HL-60 (cell line): ENCODE results near the gene CXCL8.
"Not testable (repeated sequence)": the region's sequence is repeated elsewhere in the genome, so short reads cannot be mapped to it uniquely, and the experiment has no call there.

ENCODE experiments used
- DNase-seq, 2 experiments: peaks; one replicate each; pipeline ENCODE4 v3.0.0-alpha.2; 2010 to 2020; ENCODE audit warnings: low read depth in 1 of 2, low spot score in 1 of 2
- H3K27ac ChIP-seq: fragments of 250-450 bp; sonication (Bioruptor Pico); replicated peaks from 2 replicates; pipeline ENCODE4 v1.5.1; 2020; ENCODE audit warnings: mild to moderate bottlenecking, moderate library complexity
- H3K27me3 ChIP-seq: fragments of 250-450 bp; sonication (Bioruptor Pico); 2 replicates; pipeline ENCODE4 v1.5.1; 2021; ENCODE audit warnings: mild to moderate bottlenecking, moderate library complexity; ENCODE audit not compliant: insufficient read depth, poor library complexity, severe bottlenecking
- H3K4me3 ChIP-seq: replicated peaks from 2 replicates; pipeline ENCODE4 v1.5.1; 2011; ENCODE audit warnings: mild to moderate bottlenecking, control low read depth, low read length; ENCODE audit not compliant: insufficient read depth
- GABPA ChIP-seq: IDR thresholded peaks from 2 replicates; pipeline ENCODE4 v1.6.1; 2012; ENCODE audit warnings: low read depth
- POLR2AphosphoS5 ChIP-seq: IDR thresholded peaks from 2 replicates; pipeline ENCODE4 v1.6.1; 2012; ENCODE audit warnings: low read depth
- SPI1 ChIP-seq: IDR thresholded peaks from 2 replicates; pipeline ENCODE4 v1.6.1; 2012; ENCODE audit warnings: low read depth, mild to moderate bottlenecking, borderline replicate concordance
- TF ChIP-seq, protein P1 (sequence below): IDR thresholded peaks from 2 replicates; pipeline ENCODE4 v1.6.1; 2012; ENCODE audit warnings: low read depth; ENCODE audit not compliant: insufficient replicate concordance
- TF ChIP-seq, protein P2 (sequence below): IDR thresholded peaks from one replicate; pipeline ENCODE4 v1.5.1; 2011; ENCODE audit warnings: low read length, control low read depth, inconsistent platforms; ENCODE audit not compliant: insufficient read depth

The CXCL8 gene

DNA sequence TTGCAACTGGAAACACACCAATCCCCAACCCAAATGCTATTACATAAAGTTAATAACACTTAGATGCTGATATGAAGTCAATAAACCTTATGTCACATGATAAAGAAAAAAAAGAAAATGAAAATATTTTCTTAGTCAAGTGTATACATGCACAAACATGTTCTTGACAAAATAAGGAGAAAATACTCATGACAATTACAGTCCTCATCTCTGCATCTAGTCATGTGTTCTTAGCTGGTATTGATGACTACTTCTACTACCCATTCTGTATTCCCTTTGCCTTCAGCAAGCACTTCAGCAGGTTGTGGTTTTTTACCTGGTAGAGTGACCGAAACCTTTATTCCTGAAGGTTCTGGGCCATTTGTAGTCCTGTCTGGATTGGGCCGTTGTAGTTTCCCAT, 24.9 kb downstream of the CXCL8 start:
- DNase-seq = no peak
- H3K27me3 ChIP-seq = no peaks in the 10 kb centered on the region
- no peak overlapping the region for H3K4me3 ChIP-seq
- no peak for TF ChIP-seq SPI1
- TF ChIP-seq, protein P1, sequence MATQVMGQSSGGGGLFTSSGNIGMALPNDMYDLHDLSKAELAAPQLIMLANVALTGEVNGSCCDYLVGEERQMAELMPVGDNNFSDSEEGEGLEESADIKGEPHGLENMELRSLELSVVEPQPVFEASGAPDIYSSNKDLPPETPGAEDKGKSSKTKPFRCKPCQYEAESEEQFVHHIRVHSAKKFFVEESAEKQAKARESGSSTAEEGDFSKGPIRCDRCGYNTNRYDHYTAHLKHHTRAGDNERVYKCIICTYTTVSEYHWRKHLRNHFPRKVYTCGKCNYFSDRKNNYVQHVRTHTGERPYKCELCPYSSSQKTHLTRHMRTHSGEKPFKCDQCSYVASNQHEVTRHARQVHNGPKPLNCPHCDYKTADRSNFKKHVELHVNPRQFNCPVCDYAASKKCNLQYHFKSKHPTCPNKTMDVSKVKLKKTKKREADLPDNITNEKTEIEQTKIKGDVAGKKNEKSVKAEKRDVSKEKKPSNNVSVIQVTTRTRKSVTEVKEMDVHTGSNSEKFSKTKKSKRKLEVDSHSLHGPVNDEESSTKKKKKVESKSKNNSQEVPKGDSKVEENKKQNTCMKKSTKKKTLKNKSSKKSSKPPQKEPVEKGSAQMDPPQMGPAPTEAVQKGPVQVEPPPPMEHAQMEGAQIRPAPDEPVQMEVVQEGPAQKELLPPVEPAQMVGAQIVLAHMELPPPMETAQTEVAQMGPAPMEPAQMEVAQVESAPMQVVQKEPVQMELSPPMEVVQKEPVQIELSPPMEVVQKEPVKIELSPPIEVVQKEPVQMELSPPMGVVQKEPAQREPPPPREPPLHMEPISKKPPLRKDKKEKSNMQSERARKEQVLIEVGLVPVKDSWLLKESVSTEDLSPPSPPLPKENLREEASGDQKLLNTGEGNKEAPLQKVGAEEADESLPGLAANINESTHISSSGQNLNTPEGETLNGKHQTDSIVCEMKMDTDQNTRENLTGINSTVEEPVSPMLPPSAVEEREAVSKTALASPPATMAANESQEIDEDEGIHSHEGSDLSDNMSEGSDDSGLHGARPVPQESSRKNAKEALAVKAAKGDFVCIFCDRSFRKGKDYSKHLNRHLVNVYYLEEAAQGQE = no peak
- no peak for TF ChIP-seq GABPA
- no peak for TF ChIP-seq POLR2AphosphoS5
- TF ChIP-seq, protein P2, sequence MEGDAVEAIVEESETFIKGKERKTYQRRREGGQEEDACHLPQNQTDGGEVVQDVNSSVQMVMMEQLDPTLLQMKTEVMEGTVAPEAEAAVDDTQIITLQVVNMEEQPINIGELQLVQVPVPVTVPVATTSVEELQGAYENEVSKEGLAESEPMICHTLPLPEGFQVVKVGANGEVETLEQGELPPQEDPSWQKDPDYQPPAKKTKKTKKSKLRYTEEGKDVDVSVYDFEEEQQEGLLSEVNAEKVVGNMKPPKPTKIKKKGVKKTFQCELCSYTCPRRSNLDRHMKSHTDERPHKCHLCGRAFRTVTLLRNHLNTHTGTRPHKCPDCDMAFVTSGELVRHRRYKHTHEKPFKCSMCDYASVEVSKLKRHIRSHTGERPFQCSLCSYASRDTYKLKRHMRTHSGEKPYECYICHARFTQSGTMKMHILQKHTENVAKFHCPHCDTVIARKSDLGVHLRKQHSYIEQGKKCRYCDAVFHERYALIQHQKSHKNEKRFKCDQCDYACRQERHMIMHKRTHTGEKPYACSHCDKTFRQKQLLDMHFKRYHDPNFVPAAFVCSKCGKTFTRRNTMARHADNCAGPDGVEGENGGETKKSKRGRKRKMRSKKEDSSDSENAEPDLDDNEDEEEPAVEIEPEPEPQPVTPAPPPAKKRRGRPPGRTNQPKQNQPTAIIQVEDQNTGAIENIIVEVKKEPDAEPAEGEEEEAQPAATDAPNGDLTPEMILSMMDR = no peak
- no peak overlapping the region for H3K27ac ChIP-seq

DNA sequence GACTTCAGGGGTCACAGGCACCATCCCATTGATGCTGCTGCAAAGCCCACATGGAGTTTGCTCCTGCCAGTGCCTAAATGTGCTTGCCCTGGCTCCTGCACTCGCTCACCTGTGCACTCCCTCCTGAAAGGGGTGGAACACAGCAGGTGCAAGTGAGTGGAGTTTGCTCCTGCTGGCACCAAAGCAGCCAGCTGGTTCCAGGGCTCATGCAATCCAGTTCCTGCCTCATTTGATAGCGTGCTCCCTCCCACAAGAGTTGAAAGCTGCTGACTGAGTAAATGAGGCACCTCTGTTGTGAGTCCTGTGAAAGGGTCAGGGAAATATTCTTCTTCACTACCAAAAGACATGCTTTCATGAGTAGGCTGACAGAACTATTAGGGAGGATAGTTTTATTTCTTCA, 30.5 kb downstream of the CXCL8 start:
- Histone ChIP-seq H3K27me3 (no peaks in the 10 kb centered on the region), H3K27ac (no peak overlapping the region), H3K4me3 (no peak overlapping the region)
- TF ChIP-seq, protein P1 = no peak
- TF ChIP-seq POLR2AphosphoS5 = no peak
- TF ChIP-seq, protein P2 = no peak
- no peak for TF ChIP-seq GABPA
- TF ChIP-seq SPI1 = no peak
- no peak for DNase-seq

DNA sequence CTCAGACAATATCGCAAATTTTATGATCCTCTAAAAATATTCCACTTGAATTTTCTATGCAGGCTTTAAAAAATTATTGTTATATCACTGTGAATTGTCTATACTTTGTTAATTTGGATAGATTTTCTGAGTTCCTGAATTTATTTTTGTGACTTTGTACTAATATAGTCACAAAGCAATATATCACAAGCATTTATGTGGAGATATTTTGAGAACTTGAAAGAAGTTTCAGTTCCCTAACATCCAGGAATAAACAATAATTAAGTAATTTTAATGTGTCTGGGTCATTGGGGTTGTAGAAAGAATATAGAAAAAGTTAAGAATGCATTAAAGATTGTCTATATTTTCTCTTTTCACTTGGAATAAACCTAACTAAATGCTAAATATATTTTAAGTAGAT, 32.0 kb downstream of the CXCL8 start:
- H3K4me3 ChIP-seq = no peak overlapping the region
- DNase-seq = no peak
- no peaks in the 10 kb centered on the region for H3K27me3 ChIP-seq
- no peak overlapping the region for H3K27ac ChIP-seq
- no peak for TF ChIP-seq SPI1
- TF ChIP-seq, protein P1 = no peak
- no peak for TF ChIP-seq POLR2AphosphoS5
- TF ChIP-seq GABPA = no peak
- TF ChIP-seq, protein P2 = no peak

DNA sequence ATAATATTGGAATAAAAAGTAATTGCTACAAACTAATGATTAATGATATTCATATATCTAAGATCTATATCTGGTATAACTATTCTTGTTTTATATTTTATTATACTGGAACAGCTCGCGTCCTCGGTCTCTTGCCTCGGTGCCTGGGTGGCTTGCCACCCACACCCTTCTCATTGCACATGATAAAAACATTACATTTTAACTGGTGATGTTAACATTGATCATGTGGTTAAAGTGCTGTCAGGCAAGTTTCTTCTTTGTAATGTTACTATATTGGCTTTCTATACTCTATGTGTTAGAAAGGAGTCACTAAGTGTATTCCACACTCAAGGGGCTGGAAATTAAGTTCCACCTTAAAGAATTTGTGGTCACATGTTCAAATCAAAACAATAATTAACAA, 34.0 kb downstream of the CXCL8 start:
- not testable (repeated sequence) for H3K4me3 ChIP-seq, H3K27me3 ChIP-seq, DNase-seq, H3K27ac ChIP-seq
